Hematopoietic multipotent progenitor cell treated with erythropoietin and hydrocortisone succinate and interleukin-3 and kit ligand, for 6 days (in vitro differentiated cells): ENCODE data around the gene RPL11.

ENCODE experiments used
- DNase-seq: peaks from one replicate; pipeline ENCODE4 v3.0.0-alpha.2; 2015

Gene RPL11

DNA sequence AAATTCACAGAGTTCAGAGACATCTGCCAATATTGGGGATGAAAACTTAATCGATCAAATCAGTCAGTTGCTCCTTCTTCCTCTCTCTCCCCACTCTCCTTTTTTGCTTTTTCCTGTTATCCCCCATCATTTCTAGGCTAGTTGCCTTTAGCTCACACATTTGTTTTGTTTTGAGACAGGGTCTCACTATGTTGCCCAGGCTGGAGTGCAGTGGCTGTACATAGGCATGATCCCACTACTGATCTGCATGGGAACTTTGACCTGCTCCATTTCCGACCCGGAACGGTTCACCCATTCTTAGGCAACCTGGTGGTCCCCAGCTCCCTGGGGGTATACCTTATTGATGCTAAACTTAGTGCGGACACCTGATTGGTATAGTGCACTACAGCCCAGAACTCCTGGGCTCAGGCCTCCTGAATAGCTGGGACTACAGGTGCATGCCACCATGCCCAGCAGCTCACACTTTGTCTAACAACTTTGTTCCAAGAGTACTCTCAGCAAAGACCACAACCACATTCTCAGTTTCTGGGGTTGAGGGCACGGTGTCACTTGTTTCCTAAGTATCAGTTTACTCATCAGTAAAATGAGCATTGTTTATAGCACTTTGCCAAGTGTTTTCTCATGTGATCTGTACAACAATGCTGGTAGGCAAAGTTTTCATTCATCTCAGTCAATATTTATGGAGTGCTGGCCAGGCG lies 45.0 kb downstream of the RPL11 start:
- no peak for DNase-seq

DNA sequence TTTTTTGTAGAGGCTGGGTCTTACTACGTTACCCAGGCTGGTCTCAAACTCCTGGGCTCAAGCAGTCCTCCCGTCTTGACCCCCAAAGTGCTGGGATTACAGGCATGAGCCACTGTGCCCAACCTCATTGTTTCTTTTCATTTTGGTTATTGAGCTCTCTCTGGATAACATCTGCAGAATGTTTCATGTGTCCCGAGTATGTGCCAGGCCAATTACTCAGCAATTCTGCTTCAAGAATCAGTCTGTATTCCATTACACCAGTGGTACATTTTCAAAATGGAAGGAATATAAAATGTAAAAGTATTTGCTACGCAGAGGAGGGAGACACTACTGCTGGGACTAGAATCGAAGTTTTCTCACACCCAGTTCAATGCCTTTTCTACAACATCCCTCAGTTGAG lies 50.0 kb downstream of the RPL11 start:
- DNase-seq: peak; percentile 54

DNA sequence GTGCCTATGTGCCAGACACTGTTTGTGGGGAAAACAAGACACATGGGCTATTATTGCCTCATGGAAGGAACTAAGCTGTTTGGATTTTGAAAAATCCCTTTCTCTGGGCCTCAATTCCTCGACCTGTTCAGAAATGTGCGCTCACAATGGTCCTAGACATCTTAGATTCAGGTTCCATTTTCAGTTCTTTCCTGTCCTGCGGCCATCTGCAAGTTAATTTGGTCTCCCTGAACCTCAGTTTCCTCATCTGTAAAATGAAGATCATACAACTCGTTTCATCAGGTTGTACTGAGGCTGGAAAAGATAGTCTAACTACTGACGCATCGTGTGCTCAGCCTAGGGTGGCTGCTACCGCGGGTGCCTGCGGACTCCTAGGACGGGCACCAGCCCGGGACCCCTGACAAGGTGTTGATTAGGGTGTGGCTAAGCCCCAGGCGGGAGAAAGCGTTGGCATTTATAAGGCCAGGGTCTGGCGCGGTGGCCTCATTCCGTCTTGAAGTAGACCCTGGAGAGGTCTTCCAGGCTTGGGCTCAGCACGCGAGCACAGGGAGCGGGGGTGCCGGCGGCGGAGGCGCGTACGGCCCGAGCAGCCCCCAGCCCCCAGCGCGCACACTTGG lies 51.2 kb downstream of the RPL11 start:
- peak; percentile 46 for DNase-seq

- peak; percentile 84 for DNase-seq
Measured at GRCh38 chr1:23743287-23744152, 51.9 kb downstream of the RPL11 start, which contains the start of gene ELOA. ELOA (plus strand) TSS chr1:23743471; CDS start chr1:23743504, 33 bp downstream.

GRCh38 chr1:23745515-23745914 lies 53.9 kb downstream of the RPL11 start:
- DNase-seq: peak; percentile 83
